Large intestine (tissue), 3 donors: Measurements from ENCODE around the gene USP46. TPM values are rescaled to one million over a fixed set of nuclear protein-coding genes. Genes with fewer than 3 reads are reported as not detected.

ENCODE experiments used
- DNase-seq, 2 donors: peaks; one replicate each; pipeline versions ENCODE4 v3.0.0 to v3.0.0-alpha.2; 2013
- H3K27ac ChIP-seq: one replicate; pipeline ENCODE4 v1.5.1; 2013; ENCODE audit warnings: low read length
- H3K27me3 ChIP-seq: 2 replicates; pipeline ENCODE4 v1.6.1; 2013; ENCODE audit warnings: low read length; ENCODE audit not compliant: control insufficient read depth, insufficient read depth
- H3K36me3 ChIP-seq: 2 replicates; pipeline ENCODE4 v1.6.1; 2013; ENCODE audit warnings: low read length; ENCODE audit not compliant: control insufficient read depth, insufficient read depth
- H3K4me1 ChIP-seq: one replicate; pipeline ENCODE4 v1.6.1; 2013; ENCODE audit warnings: low read length; ENCODE audit not compliant: control insufficient read depth, insufficient read depth
- H3K4me3 ChIP-seq: one replicate; pipeline ENCODE4 v1.5.1; 2013; ENCODE audit warnings: low read length
- H3K9me3 ChIP-seq: one replicate; pipeline ENCODE4 v1.6.1; 2013; ENCODE audit warnings: mild to moderate bottlenecking, low read depth, low read length, moderate library complexity; ENCODE audit not compliant: control insufficient read depth
- WGBS: methylation state at CpG from one replicate; pipeline ENCODE4 v1.1.5; 2013; ENCODE audit warnings: low lambda C conversion rate; ENCODE audit not compliant: insufficient coverage; 5-methylcytosine and 5-hydroxymethylcytosine counted together
- polyA plus RNA-seq: library from polyadenylated mRNA; unstranded; fragments of 120-200 nt; gene quantifications from one replicate; pipeline ENCODE4 v1.2.1, GENCODE V29; 2013

USP46 gene
- polyA plus RNA-seq, 1 donor = 14.4 TPM

DNA sequence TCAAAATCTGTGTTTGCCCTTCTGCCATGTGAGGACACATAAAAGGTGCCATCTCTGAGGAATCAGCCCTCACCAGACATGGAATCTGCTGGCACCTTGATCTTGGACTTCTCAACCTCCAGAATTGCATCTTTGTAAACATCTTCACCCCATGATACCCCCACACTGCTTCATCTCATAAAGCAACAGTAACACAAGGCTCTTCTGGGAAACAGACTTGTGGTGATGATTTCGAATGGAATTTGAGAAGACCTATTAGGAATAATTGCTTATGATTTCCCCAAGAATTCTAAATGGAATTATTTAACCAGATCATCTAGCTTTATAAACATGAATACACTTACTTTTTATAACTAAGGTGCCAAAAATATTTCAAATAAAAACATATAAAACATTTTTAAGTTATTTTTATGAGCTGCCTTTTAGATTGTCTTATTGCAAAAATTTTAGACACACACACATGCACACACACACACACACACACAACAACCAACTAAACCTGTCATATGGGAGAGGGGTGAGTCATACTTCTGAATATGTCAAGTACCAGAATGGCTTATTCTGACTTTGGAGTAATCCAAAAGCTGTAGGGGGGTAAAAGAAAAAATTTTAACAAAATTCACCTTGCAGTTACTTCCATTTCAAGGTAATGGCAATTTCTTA, 82.0 kb downstream of the USP46 start:
- Histone ChIP-seq H3K4me3 (no peak overlapping the region), H3K9me3 (no peaks in the 10 kb centered on the region), H3K27me3 (no peaks in the 10 kb centered on the region), H3K4me1 (no peaks in the 10 kb centered on the region), H3K36me3 (no peaks in the 10 kb centered on the region), H3K27ac (no peak overlapping the region)
- no peak for DNase-seq
- no CpG with 5 or more reads among the region's 1 CpG for WGBS

DNA sequence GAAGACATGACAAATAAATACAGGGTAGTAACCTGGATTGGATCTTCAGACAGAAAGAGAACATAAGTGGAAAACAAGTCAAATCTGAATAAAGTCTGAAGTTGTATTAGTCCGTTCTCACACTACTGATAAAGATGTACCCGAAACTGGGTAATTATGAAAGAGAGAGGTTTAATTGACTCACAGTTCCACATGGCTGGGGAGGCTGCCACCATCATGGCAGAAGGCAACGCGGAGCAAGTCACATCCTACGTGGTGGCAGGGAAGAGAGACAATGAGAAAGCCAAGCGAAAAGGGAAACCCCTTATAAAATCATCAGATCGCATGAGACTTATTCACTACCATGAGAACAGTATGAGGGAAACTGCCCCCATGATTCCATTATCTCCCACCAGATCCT, 82.8 kb downstream of the USP46 start:
- no peak for DNase-seq
- 95% methylated on average over 4 of the region's 7 CpGs for WGBS
- no peak overlapping the region for H3K27ac ChIP-seq
- H3K4me1 ChIP-seq = no peaks in the 10 kb centered on the region
- H3K36me3 ChIP-seq = no peaks in the 10 kb centered on the region
- H3K4me3 ChIP-seq = no peak overlapping the region
- H3K9me3 ChIP-seq = no peaks in the 10 kb centered on the region
- H3K27me3 ChIP-seq = no peaks in the 10 kb centered on the region

GRCh38 chr4:52575406-52575805, 83.7 kb downstream of the USP46 start:
- no peak for DNase-seq

DNA sequence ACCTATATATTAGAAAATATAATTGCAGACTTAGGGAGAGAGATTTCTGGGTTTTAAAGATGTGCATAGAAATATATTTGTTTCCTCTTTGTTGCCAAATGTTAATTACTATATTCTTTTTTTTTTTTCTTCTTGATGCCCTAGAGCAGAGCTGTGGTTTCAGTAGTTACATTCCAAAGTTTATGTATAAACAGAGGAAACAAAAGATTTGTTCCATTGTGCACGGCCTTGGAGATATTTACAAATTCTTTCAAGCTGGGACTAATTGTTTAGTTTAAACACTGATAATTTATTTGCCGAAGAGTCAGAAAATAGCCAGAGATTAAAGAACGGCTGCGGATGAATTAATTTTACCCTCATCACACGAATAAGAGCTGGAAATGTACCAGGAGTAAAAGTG, 85.1 kb downstream of the USP46 start:
- no peak for DNase-seq
- Histone ChIP-seq H3K4me1 (no peaks in the 10 kb centered on the region), H3K27ac (no peak overlapping the region), H3K4me3 (no peak overlapping the region), H3K36me3 (no peaks in the 10 kb centered on the region), H3K9me3 (no peaks in the 10 kb centered on the region), H3K27me3 (no peaks in the 10 kb centered on the region)
- WGBS = 30% methylated on average over 5 of the region's 5 CpGs

More at GRCh38 chr4:52575406-52575805, 83.7 kb downstream of the USP46 start:
- Histone ChIP-seq H3K9me3 (no peaks in the 10 kb centered on the region), H3K27ac (no peak overlapping the region), H3K27me3 (no peaks in the 10 kb centered on the region), H3K4me3 (no peak overlapping the region), H3K36me3 (no peaks in the 10 kb centered on the region), H3K4me1 (no peaks in the 10 kb centered on the region)
- no CpG with 5 or more reads among the region's 1 CpG for WGBS

GRCh38 chr4:52573551-52573950, 85.5 kb downstream of the USP46 start:
- Histone ChIP-seq H3K36me3 (no peaks in the 10 kb centered on the region), H3K4me3 (no peak overlapping the region), H3K4me1 (no peaks in the 10 kb centered on the region), H3K9me3 (no peaks in the 10 kb centered on the region), H3K27ac (no peak overlapping the region), H3K27me3 (no peaks in the 10 kb centered on the region)
- no CpG with 5 or more reads among the region's 1 CpG for WGBS
- DNase-seq = no peak

DNA sequence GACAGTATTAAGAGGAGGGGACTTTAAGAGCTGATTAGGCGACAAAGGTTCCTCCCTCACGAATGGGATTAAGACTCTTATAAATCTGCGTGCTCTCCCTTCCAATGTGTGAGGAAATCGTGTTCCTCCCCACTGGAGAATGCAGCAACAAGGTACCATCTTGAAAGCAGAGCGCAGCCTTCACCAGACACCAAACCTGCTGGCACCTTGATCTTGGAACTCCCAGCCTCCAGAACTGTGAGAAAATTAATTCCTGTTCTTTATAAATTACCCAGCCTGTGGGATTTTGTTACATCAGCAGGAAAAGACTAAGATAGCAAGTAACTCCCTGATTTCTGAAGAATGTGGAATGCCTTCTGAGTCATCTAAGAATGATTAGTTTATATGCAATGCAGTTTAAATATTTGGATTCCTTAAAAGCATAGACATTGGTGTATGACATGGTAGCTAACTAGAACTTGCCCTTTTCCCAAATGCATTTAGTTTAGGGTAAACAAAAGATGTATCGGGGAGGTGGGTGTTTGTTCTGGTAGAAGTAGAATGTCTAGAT, 86.1 kb downstream of the USP46 start:
- H3K36me3 ChIP-seq = no peaks in the 10 kb centered on the region
- DNase-seq = no peak
- no peak overlapping the region for H3K4me3 ChIP-seq
- no peaks in the 10 kb centered on the region for H3K9me3 ChIP-seq
- no peaks in the 10 kb centered on the region for H3K4me1 ChIP-seq
- no CpG with 5 or more reads among the region's 6 CpGs for WGBS
- no peak overlapping the region for H3K27ac ChIP-seq
- H3K27me3 ChIP-seq = no peaks in the 10 kb centered on the region

- Histone ChIP-seq H3K4me1 (no peaks in the 10 kb centered on the region), H3K4me3 (no peak overlapping the region), H3K27ac (no peak overlapping the region), H3K27me3 (no peaks in the 10 kb centered on the region), H3K9me3 (no peaks in the 10 kb centered on the region), H3K36me3 (no peaks in the 10 kb centered on the region)
- whole genome bisulfite sequencing = no CpG with 5 or more reads among the region's 3 CpGs
- DNase-seq = no peak
Measured at GRCh38 chr4:52568351-52568750, 90.8 kb downstream of the USP46 start.

DNA sequence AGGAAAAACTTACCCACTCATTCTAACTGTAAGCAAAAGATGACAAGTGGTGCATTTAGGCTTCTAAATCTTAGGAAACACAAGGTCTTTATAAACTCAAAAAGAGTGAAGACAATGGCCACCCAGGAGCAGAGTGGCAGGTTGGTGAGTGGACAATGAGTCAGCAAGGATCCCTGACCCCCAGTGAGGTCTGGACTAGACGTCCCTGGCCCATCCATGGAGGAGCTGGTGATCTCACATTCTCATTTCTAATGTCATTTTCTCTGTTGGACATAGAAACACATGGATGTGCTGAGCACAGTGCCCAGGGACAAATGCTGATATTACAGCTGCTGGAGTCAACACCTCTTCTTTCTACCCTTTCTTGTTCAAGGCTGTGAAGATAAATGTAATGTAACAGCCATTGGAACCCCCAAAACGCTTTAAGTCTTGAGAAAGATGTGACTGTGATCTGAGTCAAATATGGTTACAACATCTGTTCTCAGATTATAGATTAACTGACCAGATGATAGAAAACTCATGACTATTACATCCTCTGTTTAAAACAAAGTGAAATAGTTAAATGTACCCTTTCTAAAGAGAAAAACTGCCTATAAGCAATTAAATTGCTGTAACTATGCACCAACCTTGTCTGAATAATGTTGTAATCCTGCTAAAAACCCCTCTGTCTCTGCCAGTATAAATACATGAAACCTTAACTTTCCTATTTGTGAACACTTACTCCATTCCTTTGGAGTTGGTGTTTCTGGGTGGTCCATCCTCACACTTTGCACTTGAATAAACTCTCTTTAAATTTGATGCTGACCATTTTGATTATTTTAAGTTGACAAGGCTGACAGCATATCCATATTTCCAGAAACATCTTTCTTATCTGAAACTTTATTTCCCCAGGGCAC, 92.7 kb downstream of the USP46 start:
- DNase-seq = no peak
- no CpG with 5 or more reads among the region's 2 CpGs for WGBS
- Histone ChIP-seq H3K36me3 (no peaks in the 10 kb centered on the region), H3K27ac (no peak overlapping the region), H3K9me3 (no peaks in the 10 kb centered on the region), H3K4me3 (no peak overlapping the region), H3K4me1 (no peaks in the 10 kb centered on the region), H3K27me3 (no peaks in the 10 kb centered on the region)

GRCh38 chr4:52560844-52561280, 98.2 kb downstream of the USP46 start:
- Histone ChIP-seq H3K27ac (no peak overlapping the region), H3K9me3 (no peaks in the 10 kb centered on the region), H3K4me3 (no peak overlapping the region), H3K4me1 (no peaks in the 10 kb centered on the region), H3K27me3 (no peaks in the 10 kb centered on the region), H3K36me3 (no peaks in the 10 kb centered on the region)
- no peak for DNase-seq
- 100% methylated on average over 1 of the region's 1 CpG for WGBS

DNA sequence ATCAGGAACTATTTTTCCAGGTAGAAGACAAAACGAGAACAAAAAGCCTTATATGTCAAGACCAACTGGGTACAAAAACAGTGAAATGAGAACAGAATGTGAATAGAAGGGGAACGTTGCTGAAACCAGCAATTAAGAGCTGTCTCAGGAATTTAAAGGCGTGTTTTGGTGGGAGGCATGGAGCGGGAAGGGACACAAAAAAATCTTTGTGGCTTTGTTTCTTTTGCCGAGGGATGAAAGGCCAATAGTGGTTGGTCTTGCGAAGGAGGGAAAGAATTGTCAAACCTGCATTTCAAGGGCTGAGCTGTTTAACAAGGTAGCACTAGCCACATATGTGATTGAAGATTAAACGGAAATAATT, 103.8 kb downstream of the USP46 start:
- no peaks in the 10 kb centered on the region for H3K36me3 ChIP-seq
- H3K27me3 ChIP-seq = no peaks in the 10 kb centered on the region
- no peaks in the 10 kb centered on the region for H3K9me3 ChIP-seq
- H3K4me3 ChIP-seq = no peak overlapping the region
- no peak for DNase-seq
- H3K4me1 ChIP-seq = no peaks in the 10 kb centered on the region
- H3K27ac ChIP-seq = no peak overlapping the region
- 85% methylated on average over 2 of the region's 7 CpGs for WGBS
